Coronary artery (tissue), 2 donors: ENCODE data around the gene ST6GALNAC3.
A peak's percentile ranks its signal among the peaks of the same experiment; 100 is the strongest.

Experiments used
- DNase-seq: peaks from one replicate; pipeline ENCODE4 v3.0.0-alpha.2; 2017; ENCODE audit warnings: low spot score
- H3K27ac ChIP-seq, 2 donors: fragments of 200-600 bp; sonication (generic); one replicate each; pipeline ENCODE4 v1.5.1; 2016 to 2019
- H3K4me3 ChIP-seq: fragments of 200-600 bp; sonication (generic); 2 replicates; pipeline ENCODE4 v1.5.1; 2016; ENCODE audit warnings: mild to moderate bottlenecking, moderate library complexity
- CTCF ChIP-seq: fragments of 200-600 bp; sonication (generic); IDR thresholded peaks from one replicate; pipeline ENCODE4 v1.5.1; 2019; ENCODE audit warnings: antibody characterized with exemption

Gene ST6GALNAC3

GRCh38 chr1:76147917-76148316 lies 73.4 kb downstream of the ST6GALNAC3 start:
- TF ChIP-seq CTCF, result no peak
- no peak for DNase-seq
- Histone ChIP-seq H3K27ac (no peak overlapping the region), H3K4me3 (no peak overlapping the region)

- H3K27ac ChIP-seq, result no peak overlapping the region
- DNase-seq, result no peak
- no peak for TF ChIP-seq CTCF
- no peak overlapping the region for H3K4me3 ChIP-seq
These were observed 73.9 kb downstream of the ST6GALNAC3 start for GRCh38 chr1:76148460-76148859.

GRCh38 chr1:76153841-76154205 lies 79.3 kb downstream of the ST6GALNAC3 start:
- Histone ChIP-seq H3K4me3 (peak overlapping the region; percentile 70), H3K27ac (no peak overlapping the region)
- TF ChIP-seq CTCF, result no peak
- DNase-seq, result no peak

GRCh38 chr1:76154206-76154956 lies 79.8 kb downstream of the ST6GALNAC3 start:
- DNase-seq, result peak; percentile 83
- peak overlapping the region in 1 of 2 donors; percentile 48 for H3K27ac ChIP-seq
- TF ChIP-seq CTCF, result peak; percentile 89
- H3K4me3 ChIP-seq, result peak overlapping the region; percentile 70

- Histone ChIP-seq H3K4me3 (no peak overlapping the region), H3K27ac (no peak overlapping the region)
- no peak for DNase-seq
- no peak for TF ChIP-seq CTCF
These were observed 82.4 kb downstream of the ST6GALNAC3 start for GRCh38 chr1:76156987-76157386.

GRCh38 chr1:76158126-76158525 lies 83.6 kb downstream of the ST6GALNAC3 start:
- TF ChIP-seq CTCF, result no peak
- H3K27ac ChIP-seq, result no peak overlapping the region

GRCh38 chr1:76160225-76160624 lies 85.7 kb downstream of the ST6GALNAC3 start:
- no peak for TF ChIP-seq CTCF
- H3K27ac ChIP-seq, result no peak overlapping the region
- DNase-seq, result no peak
- H3K4me3 ChIP-seq, result no peak overlapping the region

More at GRCh38 chr1:76158126-76158525, 83.6 kb downstream of the ST6GALNAC3 start:
- no peak overlapping the region for H3K4me3 ChIP-seq
- no peak for DNase-seq
